HEK293 (cell line): ENCODE measurements around the gene MICAL3.

Experiments
- CTCF ChIA-PET: fragments of 350-600 bp; formaldehyde crosslinking; extraction: SDS; loops from one replicate; lab custom pipeline; 2021; ENCODE audit warnings: antibody characterized with exemption; lab: Yijun Ruan, JAX
- POLR2A ChIA-PET: fragments of 300-600 bp; formaldehyde crosslinking; extraction: SDS; loops from one replicate; lab custom pipeline; 2020; ENCODE audit warnings: antibody characterized with exemption, inconsistent platforms; lab: Yijun Ruan, JAX
- H3K27ac ChIP-seq: fragments of 200-500 bp; sonication (Bioruptor generic); 2 replicates; pipeline ENCODE4 v1.5.1; 2014; ENCODE audit warnings: low read depth, low read length, control low read depth, inconsistent platforms; ENCODE audit errors: extremely low read depth
- H3K36me3 ChIP-seq, 2 experiments: fragments of 200-500 bp in 1 of 2; sonication (Bioruptor generic) in 1 of 2; 1 replicate in 1 of 2; 2 replicates in 1 of 2; pipeline ENCODE4 v1.5.1; 2014 to 2017; ENCODE audit warnings: inconsistent platforms in 2 of 2, low read length in 2 of 2; ENCODE audit not compliant: control insufficient read depth in 2 of 2, insufficient read depth in 1 of 2
- H3K4me1 ChIP-seq: fragments of 200-500 bp; sonication (Bioruptor generic); 2 replicates; pipeline ENCODE4 v1.5.1; 2014; ENCODE audit warnings: mild to moderate bottlenecking, low read length, inconsistent platforms; ENCODE audit not compliant: control insufficient read depth, insufficient read depth
- H3K4me3 ChIP-seq: 2 replicates; pipeline ENCODE4 v1.5.1; 2011; ENCODE audit warnings: low read depth, mild to moderate bottlenecking, control low read depth, low read length, moderate library complexity
- H3K9me3 ChIP-seq: fragments of 200-500 bp; sonication (Bioruptor generic); 2 replicates; pipeline ENCODE4 v1.5.1; 2014; ENCODE audit warnings: low read depth, low read length, inconsistent platforms; ENCODE audit not compliant: control insufficient read depth, insufficient read depth
- HOXD13 ChIP-seq: sonication (generic); formaldehyde crosslinking; IDR thresholded peaks from 2 replicates; pipeline ENCODE4 v1.8.0; 2022; ENCODE audit warnings: missing genetic modification reagents, borderline replicate concordance
- KLF10 ChIP-seq: fragments of 450-650 bp; IDR thresholded peaks from 2 replicates; pipeline ENCODE4 v1.5.1; 2018; ENCODE audit warnings: missing biosample characterization, mild to moderate bottlenecking, missing genetic modification characterization
- KLF8 ChIP-seq: fragments of 450-650 bp; formaldehyde crosslinking; IDR thresholded peaks from 2 replicates; pipeline ENCODE4 v1.5.1; 2016; ENCODE audit warnings: missing biosample characterization, missing genetic modification characterization
- KLF9 ChIP-seq: fragments of 450-650 bp; formaldehyde crosslinking; IDR thresholded peaks from 2 replicates; pipeline ENCODE4 v1.5.1; 2016; ENCODE audit warnings: missing biosample characterization, missing genetic modification characterization, low read depth
- MZF1 ChIP-seq: fragments of 450-650 bp; formaldehyde crosslinking; IDR thresholded peaks from 2 replicates; pipeline ENCODE4 v1.5.1; 2017; ENCODE audit warnings: missing biosample characterization, missing genetic modification characterization, borderline replicate concordance
- PRDM4 ChIP-seq: fragments of 450-650 bp; formaldehyde crosslinking; IDR thresholded peaks from 2 replicates; pipeline ENCODE4 v1.5.1; 2017; ENCODE audit warnings: missing biosample characterization, missing genetic modification characterization
- SALL2 ChIP-seq: fragments of 450-650 bp; formaldehyde crosslinking; IDR thresholded peaks from 2 replicates; pipeline ENCODE4 v1.5.0; 2017; ENCODE audit warnings: missing biosample characterization, mild to moderate bottlenecking, missing genetic modification characterization, borderline replicate concordance
- SETDB1 ChIP-seq: IDR thresholded peaks from one replicate; pipeline ENCODE4 v1.6.1; 2017; ENCODE audit warnings: mild to moderate bottlenecking, low read length, moderate library complexity, mixed read lengths; ENCODE audit not compliant: insufficient read length
- YY1 ChIP-seq: fragments of 450-650 bp; formaldehyde crosslinking; IDR thresholded peaks from 2 replicates; pipeline ENCODE4 v1.5.1; 2018; ENCODE audit warnings: missing biosample characterization, missing genetic modification characterization
- ZBTB26 ChIP-seq: fragments of 450-650 bp; formaldehyde crosslinking; optimal IDR thresholded peaks from 2 replicates; pipeline ENCODE3; 2016; ENCODE audit warnings: missing biosample characterization, mild to moderate bottlenecking, missing genetic modification characterization
- ZFP41 ChIP-seq: fragments of 450-650 bp; formaldehyde crosslinking; IDR thresholded peaks from 2 replicates; pipeline ENCODE4 v1.5.1; 2016; ENCODE audit warnings: missing biosample characterization, missing genetic modification characterization, borderline replicate concordance
- ZNF2 ChIP-seq: fragments of 450-650 bp; formaldehyde crosslinking; IDR thresholded peaks from 2 replicates; pipeline ENCODE4 v1.5.1; 2016; ENCODE audit warnings: missing biosample characterization, missing genetic modification characterization
- ZNF292 ChIP-seq: fragments of 450-650 bp; formaldehyde crosslinking; IDR thresholded peaks from 2 replicates; pipeline ENCODE4 v1.5.1; 2016; ENCODE audit warnings: low read depth, missing biosample characterization, missing genetic modification characterization, borderline replicate concordance
- ZNF341 ChIP-seq: fragments of 450-650 bp; formaldehyde crosslinking; IDR thresholded peaks from 2 replicates; pipeline ENCODE4; 2016; ENCODE audit warnings: low read depth, missing biosample characterization, missing genetic modification characterization
- ZNF350 ChIP-seq: fragments of 450-650 bp; formaldehyde crosslinking; IDR thresholded peaks from 2 replicates; pipeline ENCODE4 v1.5.0; 2017; ENCODE audit warnings: missing biosample characterization, mild to moderate bottlenecking, missing genetic modification characterization
- ZNF354C ChIP-seq: fragments of 450-650 bp; formaldehyde crosslinking; IDR thresholded peaks from 2 replicates; pipeline ENCODE4 v1.5.1; 2016; ENCODE audit warnings: missing biosample characterization, missing genetic modification characterization, low read depth, borderline replicate concordance
- ZNF362 ChIP-seq: fragments of 450-650 bp; formaldehyde crosslinking; IDR thresholded peaks from 2 replicates; pipeline ENCODE4 v1.5.1; 2016; ENCODE audit warnings: missing biosample characterization, missing genetic modification characterization
- ZNF423 ChIP-seq: fragments of 450-650 bp; formaldehyde crosslinking; IDR thresholded peaks from 2 replicates; pipeline ENCODE4 v1.5.1; 2016; ENCODE audit warnings: missing biosample characterization, missing genetic modification characterization
- ZNF510 ChIP-seq: fragments of 450-650 bp; formaldehyde crosslinking; IDR thresholded peaks from 2 replicates; pipeline ENCODE4 v1.5.1; 2018; ENCODE audit warnings: mild to moderate bottlenecking, missing genetic modification characterization, missing biosample characterization; ENCODE audit not compliant: insufficient replicate concordance
- ZNF561 ChIP-seq: fragments of 450-650 bp; IDR thresholded peaks from 2 replicates; pipeline ENCODE4 v1.5.1; 2018; ENCODE audit warnings: missing biosample characterization, missing genetic modification characterization, borderline replicate concordance
- ZNF571 ChIP-seq: fragments of 450-650 bp; formaldehyde crosslinking; IDR thresholded peaks from 2 replicates; pipeline ENCODE4 v1.5.0; 2017; ENCODE audit warnings: missing biosample characterization, missing genetic modification characterization
- ZNF658 ChIP-seq: fragments of 450-650 bp; formaldehyde crosslinking; IDR thresholded peaks from 2 replicates; pipeline ENCODE4; 2016; ENCODE audit warnings: missing biosample characterization, missing genetic modification characterization
- ZNF660 ChIP-seq: fragments of 450-650 bp; IDR thresholded peaks from 2 replicates; pipeline ENCODE4 v1.5.1; 2018; ENCODE audit warnings: missing biosample characterization, mild to moderate bottlenecking, missing genetic modification characterization
- ZNF707 ChIP-seq: fragments of 450-650 bp; formaldehyde crosslinking; IDR thresholded peaks from 2 replicates; pipeline ENCODE4 v1.5.1; 2016; ENCODE audit warnings: missing biosample characterization, missing genetic modification characterization
- ZNF747 ChIP-seq: fragments of 450-650 bp; formaldehyde crosslinking; IDR thresholded peaks from 2 replicates; pipeline ENCODE4 v1.5.1; 2016; ENCODE audit warnings: missing biosample characterization, missing genetic modification characterization
- TF ChIP-seq, protein P1 (sequence below): fragments of 450-650 bp; formaldehyde crosslinking; IDR thresholded peaks from 2 replicates; pipeline ENCODE4 v1.5.1; 2016; ENCODE audit warnings: missing biosample characterization, missing genetic modification characterization

The MICAL3 gene

DNA sequence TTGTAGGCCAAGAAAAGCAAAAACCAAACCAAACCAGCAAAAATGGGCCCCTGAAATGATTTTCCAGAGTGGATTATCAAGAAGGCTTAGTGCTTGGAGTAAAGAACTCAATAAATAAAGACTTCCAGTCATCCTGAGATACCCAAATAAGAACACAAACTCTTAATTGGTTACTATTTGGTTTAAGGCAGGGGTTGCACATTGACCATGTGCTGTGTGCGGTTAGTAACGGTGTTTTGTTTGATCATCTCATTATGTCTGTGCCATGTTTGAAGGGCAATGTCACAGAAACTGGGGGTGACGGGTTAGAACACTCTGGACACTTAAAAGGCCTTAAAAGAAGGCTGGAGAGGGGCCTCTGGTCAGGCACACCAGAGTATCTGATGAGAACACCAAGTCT lies 9.7 kb upstream of the MICAL3 start:
- ChIA-PET POLR2A (interaction anchor here (1.3 kb wide), 1 partner anchor 31 kb away, joined by 3 read pairs; no protein-coding TSS in a partner anchor), CTCF (interaction anchor here (0.7 to 2.0 kb wide), 8 partner anchors 9 to 291 kb away, joined by 3 to 10 read pairs (median 4); partner anchors contain the start of gene MICAL3)
- Histone ChIP-seq H3K4me1 (peaks cover 3% of the 10 kb centered on the region; the same call in 1 of the 2 replicates), H3K4me3 (no peak overlapping the region), H3K36me3 (no peaks in the 10 kb centered on the region), H3K9me3 (no peaks in the 10 kb centered on the region), H3K27ac (no peak overlapping the region)
- no peak for TF ChIP-seq SALL2
- no peak for TF ChIP-seq PRDM4 (tag by site-specific recombination)
- no peak for TF ChIP-seq KLF10 (tag by site-specific recombination)
- TF ChIP-seq KLF9 (tag by site-specific recombination) = no peak
- no peak for TF ChIP-seq ZFP41 (tag by site-specific recombination)
- TF ChIP-seq ZNF2 (tag by site-specific recombination) = no peak
- no peak for TF ChIP-seq HOXD13 (CRISPR knock-in tag)
- TF ChIP-seq ZNF354C = no peak
- TF ChIP-seq MZF1 = no peak
- TF ChIP-seq ZNF423 (tag by site-specific recombination) = no peak
- no peak for TF ChIP-seq ZNF707 (tag by site-specific recombination)
- TF ChIP-seq ZNF510 (tag by site-specific recombination) = no peak
- TF ChIP-seq SETDB1 = no peak
- TF ChIP-seq, protein P1, sequence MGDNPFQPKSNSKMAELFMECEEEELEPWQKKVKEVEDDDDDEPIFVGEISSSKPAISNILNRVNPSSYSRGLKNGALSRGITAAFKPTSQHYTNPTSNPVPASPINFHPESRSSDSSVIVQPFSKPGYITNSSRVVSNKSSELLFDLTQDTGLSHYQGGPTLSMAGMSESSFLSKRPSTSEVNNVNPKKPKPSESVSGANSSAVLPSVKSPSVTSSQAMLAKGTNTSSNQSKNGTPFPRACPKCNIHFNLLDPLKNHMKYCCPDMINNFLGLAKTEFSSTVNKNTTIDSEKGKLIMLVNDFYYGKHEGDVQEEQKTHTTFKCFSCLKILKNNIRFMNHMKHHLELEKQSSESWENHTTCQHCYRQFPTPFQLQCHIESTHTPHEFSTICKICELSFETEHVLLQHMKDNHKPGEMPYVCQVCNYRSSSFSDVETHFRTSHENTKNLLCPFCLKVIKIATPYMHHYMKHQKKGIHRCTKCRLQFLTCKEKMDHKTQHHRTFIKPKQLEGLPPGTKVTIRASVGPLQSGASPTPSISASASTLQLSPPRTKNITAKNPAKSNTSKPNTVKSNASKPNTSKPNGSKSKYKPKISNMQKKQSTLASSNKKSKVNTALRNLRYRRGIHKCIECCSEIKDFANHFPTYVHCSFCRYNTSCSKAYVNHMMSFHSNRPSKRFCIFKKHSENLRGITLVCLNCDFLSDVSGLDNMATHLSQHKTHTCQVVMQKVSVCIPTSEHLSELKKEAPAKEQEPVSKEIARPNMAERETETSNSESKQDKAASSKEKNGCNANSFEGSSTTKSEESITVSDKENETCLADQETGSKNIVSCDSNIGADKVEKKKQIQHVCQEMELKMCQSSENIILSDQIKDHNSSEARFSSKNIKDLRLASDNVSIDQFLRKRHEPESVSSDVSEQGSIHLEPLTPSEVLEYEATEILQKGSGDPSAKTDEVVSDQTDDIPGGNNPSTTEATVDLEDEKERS (tag by site-specific recombination) = no peak
- no peak for TF ChIP-seq ZNF362 (tag by site-specific recombination)
- no peak for TF ChIP-seq ZNF660 (tag by site-specific recombination)

GRCh38 chr22:18033204-18033998 lies 9.0 kb upstream of the MICAL3 start:
- Histone ChIP-seq H3K9me3 (no peaks in the 10 kb centered on the region), H3K4me3 (no peak overlapping the region), H3K4me1 (peaks cover 3% of the 10 kb centered on the region; the same call in 1 of the 2 replicates), H3K27ac (no peak overlapping the region), H3K36me3 (no peaks in the 10 kb centered on the region)
- ChIA-PET CTCF (interaction anchor here (0.6 to 2.5 kb wide), 11 partner anchors 8 to 291 kb away, joined by 3 to 10 read pairs (median 4); partner anchors contain the start of gene MICAL3), POLR2A (interaction anchor here (1.3 kb wide), 1 partner anchor 32 kb away, joined by 3 read pairs; no protein-coding TSS in a partner anchor)
- TF ChIP-seq SETDB1 = no peak
- TF ChIP-seq KLF8 = no peak
- TF ChIP-seq ZNF658 = no peak
- TF ChIP-seq ZNF561 = no peak
- TF ChIP-seq ZNF747 = no peak
- TF ChIP-seq ZNF341 (tag by site-specific recombination) = no peak
- TF ChIP-seq ZNF350 (tag by site-specific recombination) = no peak
- no peak for TF ChIP-seq YY1 (tag by site-specific recombination)
- TF ChIP-seq ZBTB26 (tag by site-specific recombination) = no peak
- no peak for TF ChIP-seq ZNF571
- TF ChIP-seq ZNF292 (tag by site-specific recombination) = no peak
